Duodenal mucosa (tissue), 2 donors: ENCODE results near the gene HYKK.

Source experiments
- H3K27ac ChIP-seq: one replicate; pipeline ENCODE4 v1.7.0; 2013; ENCODE audit warnings: low read depth, low read length
- H3K27me3 ChIP-seq, 2 donors: one replicate each; pipeline ENCODE4 v1.7.0; 2013; ENCODE audit warnings: low read length in 2 of 2, control low read depth in 1 of 2; ENCODE audit not compliant: insufficient read depth in 2 of 2, control insufficient read depth in 1 of 2
- H3K36me3 ChIP-seq, 2 donors: one replicate each; pipeline ENCODE4 v1.7.0; 2013; ENCODE audit warnings: low read length in 2 of 2, control low read depth in 1 of 2; ENCODE audit not compliant: insufficient read depth in 2 of 2, control insufficient read depth in 1 of 2
- H3K4me1 ChIP-seq, 2 donors: one replicate each; pipeline ENCODE4 v1.7.0; 2013; ENCODE audit warnings: low read length in 2 of 2, control low read depth in 1 of 2; ENCODE audit not compliant: insufficient read depth in 2 of 2, control insufficient read depth in 1 of 2
- H3K4me3 ChIP-seq, 2 donors: one replicate each; pipeline ENCODE4 v1.7.0; 2013; ENCODE audit warnings: low read length in 2 of 2, low read depth in 1 of 2
- H3K9ac ChIP-seq, 2 donors: one replicate each; pipeline ENCODE4 v1.7.0; 2013; ENCODE audit warnings: low read length in 2 of 2, low read depth in 1 of 2
- H3K9me3 ChIP-seq, 2 donors: one replicate each; pipeline ENCODE4 v1.7.0; 2013; ENCODE audit warnings: low read length in 2 of 2, control low read depth in 1 of 2; ENCODE audit not compliant: control insufficient read depth in 1 of 2

HYKK gene

GRCh38 chr15:78506971-78507830, at the start of gene HYKK:
HYKK (plus strand) TSS chr15:78507577; CDS start chr15:78513089, 5,512 bp downstream.
- no peaks in the 10 kb centered on the region for H3K27me3 ChIP-seq
- peak within 1 kb of the TSS; percentile 84 to 94 for H3K9ac ChIP-seq
- H3K9me3 ChIP-seq: no peaks in the 10 kb centered on the region
- H3K4me3 ChIP-seq: peak within 1 kb of the TSS; percentile 95 to 96
- peaks cover 6 to 11% of the 10 kb centered on the region in 2 donors for H3K4me1 ChIP-seq
- H3K27ac ChIP-seq: peak within 1 kb of the TSS; percentile 65
- no peaks in the 10 kb centered on the region for H3K36me3 ChIP-seq

- Histone ChIP-seq H3K4me3 (no peak overlapping the region), H3K9me3 (no peaks in the 10 kb centered on the region), H3K4me1 (peaks cover 12 to 17% of the 10 kb centered on the region in 2 donors), H3K27ac (no peak overlapping the region), H3K9ac (no peak overlapping the region), H3K27me3 (no peaks in the 10 kb centered on the region), H3K36me3 (peaks cover 19 to 32% of the 10 kb centered on the region in 2 donors)
These were observed 46.6 kb upstream of the HYKK start for GRCh38 chr15:78460737-78461136.

GRCh38 chr15:78461171-78461888, 46.0 kb upstream of the HYKK start:
- peaks cover 22 to 38% of the 10 kb centered on the region in 2 donors for H3K36me3 ChIP-seq
- H3K27me3 ChIP-seq: no peaks in the 10 kb centered on the region
- no peak overlapping the region for H3K27ac ChIP-seq
- H3K4me3 ChIP-seq: no peak overlapping the region
- peaks cover 10 to 11% of the 10 kb centered on the region in 2 donors for H3K4me1 ChIP-seq
- no peaks in the 10 kb centered on the region for H3K9me3 ChIP-seq
- H3K9ac ChIP-seq: no peak overlapping the region

GRCh38 chr15:78469031-78469430, 38.3 kb upstream of the HYKK start:
- H3K9ac ChIP-seq: no peak overlapping the region
- peaks cover 0 to 5% of the 10 kb centered on the region in 2 donors for H3K4me1 ChIP-seq
- H3K36me3 ChIP-seq: peaks cover 26 to 71% of the 10 kb centered on the region in 2 donors
- H3K27ac ChIP-seq: no peak overlapping the region
- no peak overlapping the region for H3K4me3 ChIP-seq
- H3K27me3 ChIP-seq: no peaks in the 10 kb centered on the region
- H3K9me3 ChIP-seq: no peaks in the 10 kb centered on the region

- Histone ChIP-seq H3K36me3 (peaks cover 15 to 66% of the 10 kb centered on the region in 2 donors), H3K4me1 (no peaks in the 10 kb centered on the region), H3K27me3 (no peaks in the 10 kb centered on the region), H3K9ac (no peak overlapping the region), H3K4me3 (no peak overlapping the region), H3K9me3 (no peaks in the 10 kb centered on the region), H3K27ac (no peak overlapping the region)
These were observed 30.1 kb upstream of the HYKK start for GRCh38 chr15:78477295-78477694.

- peaks cover 19 to 66% of the 10 kb centered on the region in 2 donors for H3K36me3 ChIP-seq
These were observed 27.7 kb upstream of the HYKK start for GRCh38 chr15:78479650-78480049.

GRCh38 chr15:78481917-78482316, 25.5 kb upstream of the HYKK start:
- Histone ChIP-seq H3K9me3 (no peaks in the 10 kb centered on the region), H3K36me3 (peaks cover 28 to 70% of the 10 kb centered on the region in 2 donors), H3K4me1 (no peaks in the 10 kb centered on the region), H3K27ac (no peak overlapping the region), H3K27me3 (no peaks in the 10 kb centered on the region), H3K4me3 (no peak overlapping the region), H3K9ac (no peak overlapping the region)

More at GRCh38 chr15:78479650-78480049, 27.7 kb upstream of the HYKK start:
- no peaks in the 10 kb centered on the region for H3K27me3 ChIP-seq
- H3K27ac ChIP-seq: no peak overlapping the region
- no peaks in the 10 kb centered on the region for H3K4me1 ChIP-seq
- H3K9me3 ChIP-seq: no peaks in the 10 kb centered on the region
- no peak overlapping the region for H3K9ac ChIP-seq
- H3K4me3 ChIP-seq: no peak overlapping the region

- Histone ChIP-seq H3K9me3 (no peaks in the 10 kb centered on the region), H3K27me3 (no peaks in the 10 kb centered on the region), H3K9ac (no peak overlapping the region), H3K4me3 (no peak overlapping the region), H3K36me3 (peaks cover 29 to 77% of the 10 kb centered on the region in 2 donors), H3K27ac (no peak overlapping the region), H3K4me1 (no peaks in the 10 kb centered on the region)
These were observed 14.5 kb upstream of the HYKK start for GRCh38 chr15:78492872-78493271.

- Histone ChIP-seq H3K9me3 (no peaks in the 10 kb centered on the region), H3K9ac (no peak overlapping the region), H3K36me3 (peaks cover 11 to 12% of the 10 kb centered on the region in 2 donors), H3K27me3 (no peaks in the 10 kb centered on the region), H3K4me1 (peaks cover 0 to 2% of the 10 kb centered on the region in 2 donors), H3K27ac (no peak overlapping the region), H3K4me3 (no peak overlapping the region)
These were observed 5.5 kb upstream of the HYKK start for GRCh38 chr15:78501857-78502256.

GRCh38 chr15:78502641-78503040, 4.7 kb upstream of the HYKK start:
- peaks cover 0 to 4% of the 10 kb centered on the region in 2 donors for H3K4me1 ChIP-seq
- no peaks in the 10 kb centered on the region for H3K27me3 ChIP-seq
- H3K9me3 ChIP-seq: no peaks in the 10 kb centered on the region
- no peak overlapping the region for H3K9ac ChIP-seq
- no peak overlapping the region for H3K27ac ChIP-seq
- H3K4me3 ChIP-seq: no peak overlapping the region
- peaks cover 11 to 12% of the 10 kb centered on the region in 2 donors for H3K36me3 ChIP-seq
